GM12875 (cell line): ENCODE data around the gene BMPER.

ENCODE experiments used
- H3K4me3 ChIP-seq: one replicate; pipeline ENCODE4 v1.5.1; 2011; ENCODE audit warnings: low read depth, low read length, control low read depth
- CTCF ChIP-seq: IDR thresholded peaks from 2 replicates; pipeline ENCODE4 v1.5.1; 2011; ENCODE audit warnings: low read depth, mild to moderate bottlenecking, control low read depth, inconsistent platforms, low read length, moderate library complexity, borderline replicate concordance; ENCODE audit not compliant: insufficient read depth

The BMPER gene

GRCh38 chr7:34191771-34192479 lies 286.6 kb downstream of the BMPER start:
- no peak for TF ChIP-seq CTCF
- no peak overlapping the region for H3K4me3 ChIP-seq

- no peak overlapping the region for H3K4me3 ChIP-seq
- TF ChIP-seq CTCF = no peak
These were observed 287.6 kb downstream of the BMPER start for GRCh38 chr7:34192906-34193305.

- H3K4me3 ChIP-seq = no peak overlapping the region
- TF ChIP-seq CTCF = no peak
These were observed 292.9 kb downstream of the BMPER start for GRCh38 chr7:34198231-34198641.
